Left renal pelvis (tissue), 4 donors: Measurements from ENCODE around the gene PTPDC1. TPM values are rescaled to one million over a fixed set of nuclear protein-coding genes. Genes with fewer than 3 reads are reported as not detected.

Experiments
- DNase-seq, 4 donors: peaks; one replicate each; pipeline ENCODE4 v3.0.0-alpha.2; 2013; ENCODE audit warnings: low read depth in 4 of 4, low spot score in 3 of 4
- polyA plus RNA-seq, 4 donors: library from polyadenylated mRNA; unstranded; fragments of 120-200 nt; gene quantifications; one replicate each; pipeline ENCODE4 v1.2.1, GENCODE V29; 2013; ENCODE audit not compliant: insufficient read length in 4 of 4

Gene PTPDC1
- 10 to 100 TPM; 11.3 to 13.9 (median 11.8) TPM for polyA plus RNA-seq

- DNase-seq, result no peak
These were observed at the start of gene PTPDC1 for GRCh38 chr9:94084314-94084713. TSS of gene PTPDC1 (plus strand) at chr9:94084464. CDS start at chr9:94084531, 67 bp downstream.

- DNase-seq, result no peak
These were observed 49.8 kb upstream of the PTPDC1 start for GRCh38 chr9:94034511-94034910.

- no peak for DNase-seq
These were observed 44.5 kb upstream of the PTPDC1 start for GRCh38 chr9:94039786-94040185.

GRCh38 chr9:94042516-94043360 lies 41.5 kb upstream of the PTPDC1 start:
- no peak for DNase-seq

GRCh38 chr9:94054716-94055115 lies 29.5 kb upstream of the PTPDC1 start:
- DNase-seq, result no peak

GRCh38 chr9:94056442-94056974 lies 27.8 kb upstream of the PTPDC1 start:
- no peak for DNase-seq

GRCh38 chr9:94057918-94058317 lies 26.3 kb upstream of the PTPDC1 start:
- DNase-seq, result no peak

GRCh38 chr9:94061864-94062263 lies 22.4 kb upstream of the PTPDC1 start:
- no peak for DNase-seq

GRCh38 chr9:94065535-94065961 lies 18.7 kb upstream of the PTPDC1 start:
- DNase-seq, result peak in 3 of 4 donors; percentile 60 to 68 (median 62)

- DNase-seq, result no peak
These were observed 16.0 kb upstream of the PTPDC1 start for GRCh38 chr9:94068257-94068656.

- no peak for DNase-seq
These were observed 7.7 kb upstream of the PTPDC1 start for GRCh38 chr9:94076557-94076956.

GRCh38 chr9:94078086-94078485 lies 6.2 kb upstream of the PTPDC1 start:
- no peak for DNase-seq

- no peak for DNase-seq
These were observed 5.0 kb upstream of the PTPDC1 start for GRCh38 chr9:94079236-94079635.

GRCh38 chr9:94080249-94080648 lies 4.0 kb upstream of the PTPDC1 start:
- DNase-seq, result no peak

- no peak for DNase-seq
These were observed 2.8 kb upstream of the PTPDC1 start for GRCh38 chr9:94081435-94081834.

GRCh38 chr9:94081864-94082463 lies 2.3 kb upstream of the PTPDC1 start:
- no peak for DNase-seq

- DNase-seq, result no peak
These were observed 1.7 kb upstream of the PTPDC1 start for GRCh38 chr9:94082553-94082952.

GRCh38 chr9:94082956-94083355 lies 1.3 kb upstream of the PTPDC1 start:
- DNase-seq, result no peak

- DNase-seq, result no peak
These were observed 880 bp upstream of the PTPDC1 start for GRCh38 chr9:94083384-94083783.

GRCh38 chr9:94085062-94085639 lies 887 bp downstream of the PTPDC1 start:
- no peak for DNase-seq
